ENCODE measurements around the gene SLC17A7.

GRCh38 chr19:49475191-49475917, 34.0 kb upstream of the SLC17A7 start:
- TF ChIP-seq YY1 (IDR thresholded peaks at IDR 0.05; ENCODE audit: extremely low read depth, insufficient replicate concordance, low read depth, low read length) (no peak), CTCF (IDR thresholded peaks at IDR 0.05 in 2 of 3, conservative IDR thresholded peaks at IDR 0.05 in 1 of 3; ENCODE audit: borderline replicate concordance in 1 of 3, insufficient read depth in 1 of 3, low read depth in 2 of 3, low read length in 2 of 3) (no peak), ATF3 (IDR thresholded peaks at IDR 0.05) (no peak), CEBPB (IDR thresholded peaks at IDR 0.05; ENCODE audit: low read depth) (no peak), POLR2A (IDR thresholded peaks at IDR 0.05; ENCODE audit: borderline replicate concordance, extremely low read depth, insufficient read depth, insufficient read length) (no peak), EZH2 (IDR thresholded peaks at IDR 0.05) (no peak), SIN3A (IDR thresholded peaks at IDR 0.05; ENCODE audit: low read depth) (no peak), CBX3 (IDR thresholded peaks at IDR 0.05; ENCODE audit: low read depth) (no peak)
